Lower leg skin (tissue), 3 donors: ENCODE results near the gene ACOT12.

ENCODE experiments used
- CTCF ChIP-seq, 3 donors: fragments of 450-650 bp; IDR thresholded peaks; one replicate each; pipeline ENCODE4 v1.5.1; 2016; ENCODE audit warnings: antibody characterized with exemption in 3 of 3, mild to moderate bottlenecking in 3 of 3, moderate library complexity in 2 of 3
- POLR2A ChIP-seq, 2 donors: fragments of 450-650 bp; IDR thresholded peaks; one replicate each; pipeline ENCODE4 v1.6.1; 2016 to 2017; ENCODE audit warnings: antibody characterized with exemption in 2 of 2, mild to moderate bottlenecking in 1 of 2, moderate library complexity in 1 of 2

- no peak for TF ChIP-seq CTCF (IDR thresholded peaks at IDR 0.05)
- TF ChIP-seq POLR2A (IDR thresholded peaks at IDR 0.05), result no peak
These were observed 77.4 kb downstream of the ACOT12 start for GRCh38 chr5:81316571-81316970.
